Astrocyte of the cerebellum (primary cell): ENCODE data around the gene PEX5L.

Source experiments
- DNase-seq: peaks from one replicate; pipeline ENCODE4 v3.0.0-alpha.2; 2011; ENCODE audit warnings: low read depth
- H3K4me3 ChIP-seq: 2 replicates; pipeline ENCODE4 v1.5.1; 2011; ENCODE audit warnings: mild to moderate bottlenecking, low read depth, low read length, moderate library complexity
- CTCF ChIP-seq: IDR thresholded peaks from 2 replicates; pipeline ENCODE4 v1.5.1; 2012; ENCODE audit warnings: low read length, low read depth, moderate library complexity, mild to moderate bottlenecking; ENCODE audit errors: missing control alignments
- in situ Hi-C: cut with HindIII; loops from 2 replicates; pipeline ENCODE4 v1.10.0; 2017; ENCODE audit warnings: low sequenced_read_pairs

Gene PEX5L

GRCh38 chr3:180036671-180037455 is at the start of gene PEX5L:
Gene PEX5L, minus strand, starts transcription at chr3:180036937. Its CDS starts 338 bp downstream, at chr3:180036599.
- in situ Hi-C loops: no loop called here
- DNase-seq: peak; percentile 9
- H3K4me3 ChIP-seq: peak within 1 kb of the TSS; percentile 43
- TF ChIP-seq CTCF: no peak

GRCh38 chr3:180085122-180085710 is 48.5 kb upstream of the PEX5L start:
- in situ Hi-C loops: no loop called here
- TF ChIP-seq CTCF: no peak
- no peak overlapping the region for H3K4me3 ChIP-seq
- DNase-seq: no peak

- in situ Hi-C loops: no loop called here
- TF ChIP-seq CTCF: no peak
- no peak for DNase-seq
- no peak overlapping the region for H3K4me3 ChIP-seq
Observed at GRCh38 chr3:180082699-180083098, 46.0 kb upstream of the PEX5L start.

GRCh38 chr3:180078592-180078991 is 41.9 kb upstream of the PEX5L start:
- DNase-seq: no peak
- in situ Hi-C loops: no loop called here
- H3K4me3 ChIP-seq: no peak overlapping the region
- no peak for TF ChIP-seq CTCF

GRCh38 chr3:180073561-180073960 is 36.8 kb upstream of the PEX5L start:
- no peak for TF ChIP-seq CTCF
- in situ Hi-C loops: no loop called here
- no peak for DNase-seq
- H3K4me3 ChIP-seq: no peak overlapping the region

GRCh38 chr3:180072786-180073185 is 36.0 kb upstream of the PEX5L start:
- H3K4me3 ChIP-seq: no peak overlapping the region
- TF ChIP-seq CTCF: no peak
- in situ Hi-C loops: no loop called here
- no peak for DNase-seq
